Epithelial cell of proximal tubule (primary cell): ENCODE data around the gene GBE1. TPM values are rescaled to one million over a fixed set of nuclear protein-coding genes. Genes with fewer than 3 reads are reported as not detected.

ENCODE experiments used
- DNase-seq: peaks from one replicate; pipeline ENCODE4 v3.0.0-alpha.2; 2011; ENCODE audit warnings: low read depth
- H3K4me3 ChIP-seq: 2 replicates; pipeline ENCODE4 v1.5.1; 2011; ENCODE audit warnings: low read depth, mild to moderate bottlenecking, low read length
- CTCF ChIP-seq: conservative IDR thresholded peaks from 2 replicates; pipeline ENCODE4 v1.5.1; 2012; ENCODE audit warnings: low read depth, mild to moderate bottlenecking, low read length
- total RNA-seq: library from RNA; depleted of rRNA; stranded (reverse); fragments of >200 nt; gene quantifications from 2 replicates; pipeline ENCODE4 v1.2.3, GENCODE V29; 2015

Gene GBE1
- total RNA-seq, 1 donor from 2014 or later: 41.9 TPM

- H3K4me3 ChIP-seq: no peak overlapping the region
- DNase-seq: no peak
- no peak for TF ChIP-seq CTCF
These were observed 159.6 kb downstream of the GBE1 start for GRCh38 chr3:81601707-81602305.

- TF ChIP-seq CTCF: no peak
- no peak overlapping the region for H3K4me3 ChIP-seq
- DNase-seq: no peak
These were observed 169.3 kb downstream of the GBE1 start for GRCh38 chr3:81592101-81592500.

GRCh38 chr3:81585937-81586336, 175.5 kb downstream of the GBE1 start:
- TF ChIP-seq CTCF: no peak
- no peak for DNase-seq

GRCh38 chr3:81585056-81585455, 176.4 kb downstream of the GBE1 start:
- no peak for TF ChIP-seq CTCF
- no peak overlapping the region for H3K4me3 ChIP-seq
- DNase-seq: no peak

More at GRCh38 chr3:81585937-81586336, 175.5 kb downstream of the GBE1 start:
- H3K4me3 ChIP-seq: no peak overlapping the region

GRCh38 chr3:81581966-81582599, 179.4 kb downstream of the GBE1 start:
- DNase-seq: no peak
- TF ChIP-seq CTCF: peak; percentile 82
- H3K4me3 ChIP-seq: no peak overlapping the region

GRCh38 chr3:81580355-81580754, 181.1 kb downstream of the GBE1 start:
- no peak for TF ChIP-seq CTCF
- no peak for DNase-seq
- H3K4me3 ChIP-seq: no peak overlapping the region

- TF ChIP-seq CTCF: no peak
- DNase-seq: no peak
- no peak overlapping the region for H3K4me3 ChIP-seq
These were observed 181.7 kb downstream of the GBE1 start for GRCh38 chr3:81579744-81580143.
